ENCODE data around the gene LAMB3.

The LAMB3 gene

DNA sequence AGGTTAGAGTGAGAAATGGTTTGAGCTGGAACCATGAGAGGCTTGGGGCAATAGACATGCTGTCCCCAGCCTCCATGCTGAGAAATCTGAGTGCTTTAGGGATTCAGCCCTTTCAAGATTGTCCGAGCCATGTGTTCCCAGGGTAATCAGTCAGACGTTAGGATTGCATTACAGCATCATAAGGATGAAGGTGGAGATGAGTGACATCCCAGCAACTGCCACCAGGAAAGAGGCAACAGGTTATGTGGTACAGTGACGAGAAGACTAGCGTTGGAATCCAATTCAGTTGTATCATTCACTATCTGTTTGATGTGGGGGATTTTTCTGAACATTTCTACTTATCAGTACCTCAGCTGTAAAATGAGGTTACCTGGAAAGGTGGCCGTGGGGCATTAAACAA, 67.0 kb downstream of the LAMB3 start:
- no peak for DNase-seq (ENCODE audit: low read depth, low spot score)
- H3K4me3 ChIP-seq (ENCODE audit: low read depth, low read length), result no peak overlapping the region
- no peak for TF ChIP-seq CTCF (IDR thresholded peaks at IDR 0.05; ENCODE audit: low read depth, low read length)
- in situ Hi-C loops (cut with HindIII; ENCODE audit: low sequenced_read_pairs), result no loop called here

GRCh38 chr1:209584231-209584672, 68.0 kb downstream of the LAMB3 start:
- in situ Hi-C loops (cut with HindIII; ENCODE audit: low sequenced_read_pairs), result no loop called here
- H3K4me3 ChIP-seq (ENCODE audit: low read depth, low read length), result peak overlapping the region; percentile 31
- TF ChIP-seq CTCF (IDR thresholded peaks at IDR 0.05; ENCODE audit: low read depth, low read length), result no peak
- DNase-seq (ENCODE audit: low read depth, low spot score), result no peak

DNA sequence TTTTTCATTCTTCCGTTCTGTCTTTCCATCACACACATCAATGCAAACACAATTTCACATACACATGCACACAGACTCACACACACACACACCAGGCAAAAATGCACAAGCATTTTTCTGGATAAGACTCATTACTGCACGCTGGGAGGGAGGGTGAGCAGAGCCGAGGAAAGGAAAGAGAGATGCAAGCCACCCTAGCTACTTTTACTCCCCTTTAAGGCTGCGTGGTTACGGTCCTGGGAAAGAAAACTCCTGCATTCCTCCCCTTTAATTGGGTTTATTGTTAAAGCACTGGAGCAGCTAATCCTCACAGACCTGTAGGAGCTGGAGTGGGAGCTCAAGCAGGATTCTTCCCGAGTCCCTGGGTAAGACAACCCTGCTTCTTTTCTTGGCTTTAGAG, 68.8 kb downstream of the LAMB3 start, which contains the start of gene CAMK1G:
TSS of gene CAMK1G (plus strand) at position 307 of the 400 bp plus-strand sequence. CDS start 11,270 bp downstream, outside the sequence.
- no peak for TF ChIP-seq CTCF (IDR thresholded peaks at IDR 0.05; ENCODE audit: low read depth, low read length)
- peak; percentile 72 for DNase-seq (ENCODE audit: low read depth, low spot score)
- H3K4me3 ChIP-seq (ENCODE audit: low read depth, low read length), result peak within 1 kb of the TSS; percentile 31
- in situ Hi-C loops (cut with HindIII; ENCODE audit: low sequenced_read_pairs), result no loop called here

GRCh38 chr1:209580577-209580976, 71.6 kb downstream of the LAMB3 start:
- DNase-seq (ENCODE audit: low read depth, low spot score), result no peak
- H3K4me3 ChIP-seq (ENCODE audit: low read depth, low read length), result no peak overlapping the region
- in situ Hi-C loops (cut with HindIII; ENCODE audit: low sequenced_read_pairs), result no loop called here
- TF ChIP-seq CTCF (IDR thresholded peaks at IDR 0.05; ENCODE audit: low read depth, low read length), result no peak

DNA sequence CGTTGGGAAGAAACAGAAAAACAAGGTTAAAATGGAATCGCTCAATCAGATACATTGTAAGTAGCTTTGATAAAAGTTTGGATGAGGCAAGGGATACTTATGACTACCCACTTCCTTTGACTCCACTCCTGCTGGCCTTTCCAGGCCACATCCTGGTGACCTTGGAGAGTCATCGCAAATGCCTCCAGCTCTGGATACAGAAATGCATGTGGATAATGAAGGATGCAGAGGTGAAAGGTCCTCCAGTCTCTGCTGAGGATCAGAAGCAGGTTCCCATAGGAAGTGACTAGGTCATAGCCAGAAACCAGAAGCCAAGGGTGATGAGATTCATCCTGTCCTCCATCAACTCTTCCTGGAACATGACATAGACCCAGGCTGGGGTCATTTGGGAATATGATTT, 74.9 kb downstream of the LAMB3 start:
- no peak for DNase-seq (ENCODE audit: low read depth, low spot score)
- TF ChIP-seq CTCF (IDR thresholded peaks at IDR 0.05; ENCODE audit: low read depth, low read length), result no peak
- in situ Hi-C loops (cut with HindIII; ENCODE audit: low sequenced_read_pairs), result no loop called here
- no peak overlapping the region for H3K4me3 ChIP-seq (ENCODE audit: low read depth, low read length)

- in situ Hi-C loops (cut with HindIII; ENCODE audit: low sequenced_read_pairs), result no loop called here
Observed at GRCh38 chr1:209576392-209577197, 75.6 kb downstream of the LAMB3 start.

More at GRCh38 chr1:209576392-209577197, 75.6 kb downstream of the LAMB3 start:
- DNase-seq (ENCODE audit: low read depth, low spot score), result peak; percentile 62
- no peak overlapping the region for H3K4me3 ChIP-seq (ENCODE audit: low read depth, low read length)
- peak; percentile 99 for TF ChIP-seq CTCF (IDR thresholded peaks at IDR 0.05; ENCODE audit: low read depth, low read length)
